Mesenchymal stem cell (in vitro differentiated cells and primary cell): Measurements from ENCODE around the gene CDC7.

ENCODE experiments used
- DNase-seq: peaks from one replicate; pipeline ENCODE4 v3.0.0-alpha.2; 2013
- H2AFZ ChIP-seq: one replicate; pipeline ENCODE4 v1.6.1; 2013; ENCODE audit warnings: low read depth, mild to moderate bottlenecking, control low read depth, inconsistent platforms, low read length, moderate library complexity
- H2AK5ac ChIP-seq: 2 replicates; pipeline ENCODE4 v1.6.1; 2013; ENCODE audit warnings: low read length, moderate library complexity, mild to moderate bottlenecking, inconsistent platforms; ENCODE audit not compliant: severe bottlenecking
- H2BK120ac ChIP-seq: one replicate; pipeline ENCODE4 v1.6.1; 2013; ENCODE audit warnings: low read depth, mild to moderate bottlenecking, inconsistent platforms, low read length, moderate library complexity
- H2BK12ac ChIP-seq, 2 experiments: one replicate each; pipeline ENCODE4 v1.6.1; 2013; ENCODE audit warnings: inconsistent platforms in 2 of 2, low read length in 2 of 2, mild to moderate bottlenecking in 2 of 2, moderate library complexity in 2 of 2, control low read depth in 1 of 2
- H2BK15ac ChIP-seq: one replicate; pipeline ENCODE4 v1.6.1; 2013; ENCODE audit warnings: mild to moderate bottlenecking, low read depth, inconsistent platforms; ENCODE audit not compliant: poor library complexity, severe bottlenecking
- H2BK5ac ChIP-seq: 2 replicates; pipeline ENCODE4 v1.6.1; 2013; ENCODE audit warnings: low read depth, mild to moderate bottlenecking, low read length, control low read depth, inconsistent platforms; ENCODE audit not compliant: poor library complexity, severe bottlenecking
- H3K14ac ChIP-seq, 2 experiments: one replicate each; pipeline ENCODE4 v1.6.1; 2013; ENCODE audit warnings: inconsistent platforms in 2 of 2, low read length in 2 of 2, control low read depth in 1 of 2, mild to moderate bottlenecking in 1 of 2, moderate library complexity in 1 of 2
- H3K18ac ChIP-seq, 2 experiments: one replicate each; pipeline ENCODE4 v1.6.1; 2013; ENCODE audit warnings: inconsistent platforms in 2 of 2, low read length in 2 of 2, control low read depth in 1 of 2, low read depth in 1 of 2, mild to moderate bottlenecking in 1 of 2
- H3K23ac ChIP-seq, 2 experiments: one replicate each; pipeline ENCODE4 v1.6.1; 2013; ENCODE audit warnings: inconsistent platforms in 2 of 2, low read length in 2 of 2, mild to moderate bottlenecking in 2 of 2, moderate library complexity in 2 of 2, control low read depth in 1 of 2
- H3K27ac ChIP-seq: 2 replicates; pipeline ENCODE4 v1.5.1; 2013; ENCODE audit warnings: mild to moderate bottlenecking, moderate library complexity, low read length, control low read depth, inconsistent platforms; ENCODE audit not compliant: poor library complexity, severe bottlenecking
- H3K27me3 ChIP-seq, 2 experiments: 2 replicates each; pipeline versions ENCODE4 v1.6.1 to v1.7.0; 2013; ENCODE audit warnings: low read length in 2 of 2, mild to moderate bottlenecking in 2 of 2, moderate library complexity in 2 of 2, control low read depth in 1 of 2, inconsistent platforms in 1 of 2; ENCODE audit not compliant: control insufficient read depth in 1 of 2, insufficient read depth in 1 of 2
- H3K36me3 ChIP-seq, 2 experiments: 2 replicates each; pipeline versions ENCODE4 v1.6.1 to v1.7.0; 2013; ENCODE audit warnings: low read length in 2 of 2, control low read depth in 1 of 2, inconsistent platforms in 1 of 2, low read depth in 1 of 2, mild to moderate bottlenecking in 1 of 2; ENCODE audit not compliant: insufficient read depth in 2 of 2, control insufficient read depth in 1 of 2
- H3K4ac ChIP-seq, 2 experiments: one replicate each; pipeline ENCODE4 v1.6.1; 2013; ENCODE audit warnings: inconsistent platforms in 2 of 2, low read length in 2 of 2, mild to moderate bottlenecking in 2 of 2, moderate library complexity in 2 of 2, control low read depth in 1 of 2, low read depth in 1 of 2
- H3K4me1 ChIP-seq: 2 replicates; pipeline ENCODE4 v1.6.1; 2013; ENCODE audit warnings: low read depth, low read length, control low read depth; ENCODE audit not compliant: control insufficient read depth, insufficient read depth
- H3K4me2 ChIP-seq: 2 replicates; pipeline ENCODE4 v1.6.1; 2013; ENCODE audit warnings: low read length, mild to moderate bottlenecking, inconsistent platforms; ENCODE audit not compliant: poor library complexity, severe bottlenecking
- H3K4me3 ChIP-seq, 2 experiments: 2 replicates each; pipeline versions ENCODE4 v1.5.1 to v1.7.0; 2013; ENCODE audit warnings: low read length in 2 of 2, mild to moderate bottlenecking in 2 of 2, control low read depth in 1 of 2, low read depth in 1 of 2; ENCODE audit not compliant: insufficient read depth in 1 of 2
- H3K79me1 ChIP-seq: replicated peaks from 2 replicates; pipeline ENCODE4 v1.6.1; 2013; ENCODE audit warnings: mild to moderate bottlenecking, control low read depth, low read length, inconsistent platforms; ENCODE audit not compliant: poor library complexity, severe bottlenecking
- H3K9ac ChIP-seq: 2 replicates; pipeline ENCODE4 v1.7.0; 2013; ENCODE audit warnings: mild to moderate bottlenecking, low read length, moderate library complexity
- H3K9me3 ChIP-seq: 2 replicates; pipeline ENCODE4 v1.7.0; 2013; ENCODE audit warnings: mild to moderate bottlenecking, low read length; ENCODE audit not compliant: control insufficient read depth
- H4K8ac ChIP-seq: one replicate; pipeline ENCODE4 v1.6.1; 2013; ENCODE audit warnings: inconsistent platforms, mild to moderate bottlenecking, low read length, moderate library complexity
- H4K91ac ChIP-seq: one replicate; pipeline ENCODE4 v1.6.1; 2013; ENCODE audit warnings: mild to moderate bottlenecking, low read length, inconsistent platforms
- WGBS: methylation state at CpG from one replicate; pipeline ENCODE4 v1.1.7; 2013; ENCODE audit warnings: mixed read lengths; 5-methylcytosine and 5-hydroxymethylcytosine counted together

CDC7 gene

DNA sequence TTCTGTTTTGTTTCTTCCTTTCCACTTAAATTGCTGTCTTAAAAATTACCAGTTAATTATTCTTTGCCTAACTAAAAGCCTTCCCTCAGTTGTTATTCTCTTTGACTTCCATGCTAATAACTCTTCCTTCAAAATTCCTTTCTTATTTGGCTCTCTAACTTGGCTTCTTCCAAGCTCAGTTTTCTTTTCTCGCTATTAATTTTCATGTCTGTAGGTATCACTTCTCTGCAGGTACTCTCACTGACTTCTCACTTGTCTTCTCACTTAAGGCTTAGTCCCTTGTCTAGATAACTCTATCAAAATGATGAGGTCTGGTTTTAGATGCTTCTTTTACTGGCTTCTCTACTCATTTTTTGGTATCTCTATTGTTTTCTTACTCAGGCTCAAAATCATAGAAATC is 10.1 kb downstream of the CDC7 start:
- Histone ChIP-seq H3K4me3 (no peak overlapping the region), H4K8ac (no peak overlapping the region), H2AK5ac (no peak overlapping the region), H2AFZ (no peak overlapping the region), H3K27ac (no peak overlapping the region), H3K79me1 (peaks cover 1% of the 10 kb centered on the region), H3K4me1 (no peaks in the 10 kb centered on the region), H3K9me3 (no peaks in the 10 kb centered on the region), H2BK5ac (no peak overlapping the region), H3K23ac (no peak overlapping the region), H4K91ac (no peak overlapping the region), H3K4me2 (no peak overlapping the region), H2BK15ac (no peak overlapping the region), H3K14ac (no peak overlapping the region), H3K9ac (peak overlapping the region; percentile 88), H3K18ac (no peak overlapping the region), H3K4ac (no peak overlapping the region), H3K36me3 (peaks cover 0 to 31% of the 10 kb centered on the region in 2 experiments), H2BK120ac (no peak overlapping the region), H3K27me3 (no peaks in the 10 kb centered on the region), H2BK12ac (no peak overlapping the region)
- 100% methylated on average over 1 of the region's 1 CpG for WGBS
- no peak for DNase-seq

- 69% methylated on average over 2 of the region's 3 CpGs for WGBS
- Histone ChIP-seq H4K8ac (no peak overlapping the region), H3K36me3 (peaks cover 0 to 34% of the 10 kb centered on the region in 2 experiments), H3K4me3 (no peak overlapping the region), H2BK5ac (no peak overlapping the region), H4K91ac (no peak overlapping the region), H3K4me1 (no peaks in the 10 kb centered on the region), H3K27ac (no peak overlapping the region), H3K23ac (no peak overlapping the region), H3K14ac (no peak overlapping the region), H3K4ac (no peak overlapping the region), H2BK12ac (no peak overlapping the region), H3K27me3 (no peaks in the 10 kb centered on the region), H2BK120ac (no peak overlapping the region), H3K9me3 (no peaks in the 10 kb centered on the region), H2BK15ac (no peak overlapping the region), H3K4me2 (no peak overlapping the region), H3K18ac (no peak overlapping the region), H2AFZ (no peak overlapping the region), H3K9ac (peak overlapping the region; percentile 88), H2AK5ac (no peak overlapping the region), H3K79me1 (peaks cover 1% of the 10 kb centered on the region)
- DNase-seq: peak; percentile 60
Measured at GRCh38 chr1:91511386-91511785, 10.7 kb downstream of the CDC7 start.

GRCh38 chr1:91513160-91513559 is 12.5 kb downstream of the CDC7 start:
- Histone ChIP-seq H3K9ac (peak overlapping the region; percentile 88), H3K18ac (no peak overlapping the region), H3K4me1 (no peaks in the 10 kb centered on the region), H4K8ac (no peak overlapping the region), H2AK5ac (no peak overlapping the region), H2BK120ac (no peak overlapping the region), H3K4me2 (no peak overlapping the region), H2BK12ac (no peak overlapping the region), H3K27me3 (no peaks in the 10 kb centered on the region), H3K79me1 (peaks cover 1% of the 10 kb centered on the region), H3K23ac (no peak overlapping the region), H3K4me3 (no peak overlapping the region), H4K91ac (no peak overlapping the region), H3K27ac (no peak overlapping the region), H3K36me3 (peaks cover 0 to 44% of the 10 kb centered on the region in 2 experiments), H2BK5ac (no peak overlapping the region), H3K9me3 (no peaks in the 10 kb centered on the region), H3K14ac (no peak overlapping the region), H2BK15ac (no peak overlapping the region), H3K4ac (no peak overlapping the region), H2AFZ (no peak overlapping the region)
- DNase-seq: peak; percentile 29
- WGBS: no CpG with 5 or more reads among the region's 2 CpGs

- no peak overlapping the region for H2BK12ac ChIP-seq
- H3K9ac ChIP-seq: peak overlapping the region; percentile 88
- DNase-seq: no peak
- H3K4me1 ChIP-seq: no peaks in the 10 kb centered on the region
- H2BK120ac ChIP-seq: no peak overlapping the region
- no peak overlapping the region for H2BK15ac ChIP-seq
- no peak overlapping the region for H3K4ac ChIP-seq
- no peaks in the 10 kb centered on the region for H3K9me3 ChIP-seq
- peaks cover 1% of the 10 kb centered on the region for H3K79me1 ChIP-seq
- no peaks in the 10 kb centered on the region for H3K27me3 ChIP-seq
- H2BK5ac ChIP-seq: no peak overlapping the region
- H3K23ac ChIP-seq: no peak overlapping the region
- no CpG with 5 or more reads among the region's 1 CpG for WGBS
- no peak overlapping the region for H2AK5ac ChIP-seq
- no peak overlapping the region for H3K4me2 ChIP-seq
- no peak overlapping the region for H3K14ac ChIP-seq
- no peak overlapping the region for H2AFZ ChIP-seq
- no peak overlapping the region for H4K8ac ChIP-seq
- H3K4me3 ChIP-seq: no peak overlapping the region
- H4K91ac ChIP-seq: no peak overlapping the region
- no peak overlapping the region for H3K27ac ChIP-seq
- H3K18ac ChIP-seq: no peak overlapping the region
- H3K36me3 ChIP-seq: peaks cover 0 to 42% of the 10 kb centered on the region in 2 experiments
Measured at GRCh38 chr1:91513706-91514105, 13.1 kb downstream of the CDC7 start.
